ENCODE measurements around the gene CIRBP. TPM values are rescaled to one million over a fixed set of nuclear protein-coding genes. Genes with fewer than 3 reads are reported as not detected.

Gene CIRBP
- total and polyA plus RNA-seq, 2 of the 13 experiments (the other 11 are each of a cell fraction or from before 2014, with no cell fraction given) = 133 to 140 TPM

DNA sequence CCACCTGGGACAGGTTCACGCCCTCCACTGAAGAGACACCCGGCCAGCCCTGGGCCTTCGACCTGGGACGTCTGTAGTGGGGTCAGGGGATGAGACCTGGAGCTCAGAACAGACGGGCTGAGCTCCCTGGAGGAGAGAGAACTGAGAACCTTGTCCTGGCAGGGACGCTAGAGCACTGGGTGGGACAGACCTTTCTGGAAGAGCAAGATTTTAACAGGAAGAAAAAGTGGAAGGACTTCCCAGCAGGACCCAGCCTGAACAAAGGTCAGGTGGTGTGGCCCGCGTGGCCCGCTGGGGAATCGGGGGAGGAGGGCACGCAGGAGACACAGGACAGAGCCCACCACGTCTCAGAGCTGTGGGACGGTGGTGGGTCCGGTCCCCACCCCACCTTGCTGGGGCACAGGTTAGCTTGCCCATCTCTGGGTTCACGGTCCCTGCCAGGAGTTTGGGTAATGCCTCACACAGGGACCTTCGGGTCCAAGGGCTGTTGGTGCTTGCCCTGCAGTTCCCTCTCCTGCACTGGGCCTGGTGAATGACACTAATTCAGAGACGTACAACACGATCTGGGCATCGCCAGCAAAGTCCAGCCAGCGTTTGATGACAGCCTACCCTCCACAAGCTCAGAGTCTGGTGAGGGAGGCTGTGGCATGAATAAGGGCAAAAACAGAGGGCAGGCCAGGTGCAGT is 15.3 kb downstream of the CIRBP start (continued):
- TF ChIP-seq ZNF430 (CRISPR knock-in tag; IDR thresholded peaks at IDR 0.05) (0 out of 2 replicates have a peak, but pooled peaks have one; percentile 80), ZIK1 (CRISPR knock-in tag; IDR thresholded peaks at IDR 0.05; ENCODE audit: borderline replicate concordance, low read depth) (no peak), ZNF724P (CRISPR knock-in tag; IDR thresholded peaks at IDR 0.05; ENCODE audit: borderline replicate concordance) (0 out of 2 replicates have a peak, but pooled peaks have one; percentile 71), MIER3 (CRISPR knock-in tag; IDR thresholded peaks at IDR 0.05; ENCODE audit: borderline replicate concordance) (peak; percentile 46; the same call in 1 of the 2 replicates), TBP (CRISPR knock-in tag; IDR thresholded peaks at IDR 0.05) (no peak), FOXP1 (IDR thresholded peaks at IDR 0.05) (no peak), FOXP1 (CRISPR knock-in tag; IDR thresholded peaks at IDR 0.05) (no peak), ZNF749 (CRISPR knock-in tag; IDR thresholded peaks at IDR 0.05; ENCODE audit: borderline replicate concordance) (no peak), ZNF136 (CRISPR knock-in tag; IDR thresholded peaks at IDR 0.05; ENCODE audit: low read depth) (no peak), ZNF557 (CRISPR knock-in tag; IDR thresholded peaks at IDR 0.05) (no peak), NFIC (IDR thresholded peaks at IDR 0.05; ENCODE audit: low read length) (no peak), ZNF3 (CRISPR knock-in tag; IDR thresholded peaks at IDR 0.05) (no peak), SP2 (CRISPR knock-in tag; IDR thresholded peaks at IDR 0.05) (no peak), MTA1 (CRISPR knock-in tag; IDR thresholded peaks at IDR 0.05; ENCODE audit: borderline replicate concordance) (0 out of 2 replicates have a peak, but pooled peaks have one; percentile 11), ZNF329 (CRISPR knock-in tag; IDR thresholded peaks at IDR 0.05; ENCODE audit: low read depth) (no peak), ZNF256 (CRISPR knock-in tag; conservative IDR thresholded peaks at IDR 0.05) (no peak), PATZ1 (CRISPR knock-in tag; IDR thresholded peaks at IDR 0.05) (no peak), ZNF713 (CRISPR knock-in tag; IDR thresholded peaks at IDR 0.05) (no peak), HDAC1 (CRISPR knock-in tag; IDR thresholded peaks at IDR 0.05) (no peak; the same call in 1 of the 2 replicates), BCL6 (CRISPR knock-in tag; IDR thresholded peaks at IDR 0.05) (no peak), ZNF20 (CRISPR knock-in tag; IDR thresholded peaks at IDR 0.05) (no peak), ETV5 (CRISPR knock-in tag; IDR thresholded peaks at IDR 0.05; ENCODE audit: borderline replicate concordance) (no peak), ZNF772 (CRISPR knock-in tag; IDR thresholded peaks at IDR 0.05) (no peak), GABPB1 (CRISPR knock-in tag; IDR thresholded peaks at IDR 0.05) (peak; percentile 41; the same call in 1 of the 2 replicates), SRSF9 (IDR thresholded peaks at IDR 0.05; ENCODE audit: borderline replicate concordance, insufficient read depth, low read depth, low read length, poor library complexity, severe bottlenecking) (no peak), ZNF138 (CRISPR knock-in tag; IDR thresholded peaks at IDR 0.05; ENCODE audit: low read depth) (no peak)
- TF ChIP-seq, protein P1, sequence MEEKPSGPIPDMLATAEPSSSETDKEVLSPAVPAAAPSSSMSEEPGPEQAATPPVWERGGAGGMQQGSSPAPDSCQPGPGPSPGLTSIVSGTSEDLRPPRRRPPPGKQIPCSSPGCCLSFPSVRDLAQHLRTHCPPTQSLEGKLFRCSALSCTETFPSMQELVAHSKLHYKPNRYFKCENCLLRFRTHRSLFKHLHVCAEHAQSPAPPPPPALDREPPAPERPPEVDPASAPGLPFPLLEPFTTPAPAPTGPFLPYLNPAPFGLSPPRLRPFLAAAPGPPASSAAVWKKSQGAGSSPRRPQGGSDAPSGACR (CRISPR knock-in tag; IDR thresholded peaks at IDR 0.05) = no peak

All from HepG2 (cell line).